HG03469 (cell line): ENCODE measurements around the gene CDC20.
"Not testable (repeated sequence)": the region's sequence is repeated elsewhere in the genome, so short reads cannot be mapped to it uniquely, and the experiment has no call there.

Experiments
- ATAC-seq: cut with Tn5 transposase; IDR thresholded peaks from one replicate; pipeline ENCODE4 v1.9.1; 2021; ENCODE audit warnings: mild to moderate bottlenecking, moderate library complexity, moderate number of reproducible peaks; ENCODE audit not compliant: unreplicated experiment

Gene CDC20

GRCh38 chr1:43354471-43354870, 4.3 kb upstream of the CDC20 start:
- ATAC-seq: no peak

GRCh38 chr1:43354936-43355335, 3.8 kb upstream of the CDC20 start:
- no peak for ATAC-seq

GRCh38 chr1:43357251-43357650, 1.5 kb upstream of the CDC20 start:
- ATAC-seq: no peak

GRCh38 chr1:43358121-43358745, 548 bp upstream of the CDC20 start:
- no peak for ATAC-seq

GRCh38 chr1:43359696-43360095, 915 bp downstream of the CDC20 start:
- ATAC-seq: no peak

- ATAC-seq: no peak
These were observed 1.8 kb downstream of the CDC20 start for GRCh38 chr1:43360616-43361015.

GRCh38 chr1:43363283-43363934, 4.6 kb downstream of the CDC20 start:
- ATAC-seq: no peak

GRCh38 chr1:43363935-43364525, 5.2 kb downstream of the CDC20 start:
- ATAC-seq: no peak

GRCh38 chr1:43365678-43366077, 6.9 kb downstream of the CDC20 start:
- no peak for ATAC-seq

- ATAC-seq: no peak
These were observed 7.4 kb downstream of the CDC20 start for GRCh38 chr1:43366179-43366578.

GRCh38 chr1:43366601-43367025, 7.8 kb downstream of the CDC20 start:
- ATAC-seq: no peak

- ATAC-seq: no peak
These were observed 8.5 kb downstream of the CDC20 start for GRCh38 chr1:43367026-43367903.

GRCh38 chr1:43367904-43368645, 9.3 kb downstream of the CDC20 start, which contains the start of gene ELOVL1:
Gene ELOVL1 (minus strand): TSS chr1:43368011. CDS start chr1:43365609, 2,402 bp downstream.
- ATAC-seq: no peak

- ATAC-seq: no peak
These were observed 9.9 kb downstream of the CDC20 start for GRCh38 chr1:43368646-43369020.

- ATAC-seq: not testable (repeated sequence)
These were observed 11.0 kb downstream of the CDC20 start for GRCh38 chr1:43369779-43370178.

- ATAC-seq: no peak
These were observed 11.8 kb downstream of the CDC20 start for GRCh38 chr1:43370564-43370963.

GRCh38 chr1:43372172-43372571, 13.4 kb downstream of the CDC20 start:
- ATAC-seq: no peak

GRCh38 chr1:43373066-43373940, 14.5 kb downstream of the CDC20 start:
- no peak for ATAC-seq

- ATAC-seq: no peak
These were observed 18.0 kb downstream of the CDC20 start for GRCh38 chr1:43376723-43377235.
